GM12892 (cell line): ENCODE results near the gene TTC9.
A peak's percentile ranks its signal among the peaks of the same experiment; 100 is the strongest.

ENCODE experiments used
- DNase-seq: peaks from one replicate; pipeline ENCODE4 v3.0.0; 2011; ENCODE audit not compliant: insufficient read length
- FAIRE-seq: peaks from 2 replicates; lab custom pipeline; 2011; peaks lifted over from hg19 to GRCh38; lab: Jason Lieb, UNC
- POLR2A ChIP-seq: IDR thresholded peaks from 2 replicates; pipeline ENCODE4 v1.6.1; 2011; ENCODE audit warnings: low read depth, low read length, control low read depth
- POLR2AphosphoS5 ChIP-seq: IDR thresholded peaks from 2 replicates; pipeline ENCODE4 v1.6.1; 2011; ENCODE audit warnings: low read depth, low read length, control low read depth
- TAF1 ChIP-seq: IDR thresholded peaks from 2 replicates; pipeline ENCODE4 v1.6.1; 2011; ENCODE audit warnings: low read depth, mild to moderate bottlenecking, control low read depth, low read length, borderline replicate concordance

Gene TTC9

GRCh38 chr14:70709726-70710382, 68.1 kb downstream of the TTC9 start:
- DNase-seq (no peak), FAIRE-seq (no peak)
- TF ChIP-seq POLR2AphosphoS5 (no peak), POLR2A (no peak), TAF1 (no peak)

DNA sequence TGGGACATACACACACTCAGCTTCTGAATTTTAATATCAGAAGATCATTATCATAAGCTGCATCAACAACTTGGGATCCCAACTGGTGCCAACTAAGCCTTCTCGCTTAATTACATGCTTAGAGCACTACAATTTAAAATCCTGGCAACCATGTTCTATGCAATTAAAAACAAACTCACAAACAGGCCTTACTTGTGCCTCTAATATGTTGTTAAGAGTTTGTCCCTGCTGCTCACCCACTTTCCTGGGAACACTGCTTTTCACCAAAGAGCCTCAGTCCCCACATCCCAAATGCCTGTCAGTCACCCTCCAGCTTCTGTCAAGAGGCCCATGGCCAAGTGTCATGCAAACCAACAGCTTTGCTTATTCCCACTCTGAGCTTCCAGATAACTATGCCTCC, 69.7 kb downstream of the TTC9 start:
- FAIRE-seq (no peak), DNase-seq (no peak)

DNA sequence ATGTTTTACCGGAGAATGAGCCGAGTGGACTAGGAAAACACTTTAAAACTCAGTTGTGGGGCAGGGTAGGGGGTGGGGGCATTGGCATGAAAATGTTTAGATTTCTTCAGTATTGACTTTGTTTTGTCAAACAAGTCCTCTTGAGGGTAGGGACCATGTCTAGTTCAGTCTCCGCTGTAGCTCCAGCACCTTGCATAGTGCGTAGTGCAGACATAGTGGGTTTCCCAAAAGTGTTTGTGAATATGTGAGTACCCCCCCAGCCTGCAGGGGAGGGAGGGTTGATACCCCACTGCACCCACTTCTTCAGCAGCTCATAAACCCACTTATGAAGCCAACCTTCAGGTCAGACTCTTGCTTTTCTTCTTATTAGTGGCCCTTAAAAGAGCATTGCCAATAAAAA, 71.4 kb downstream of the TTC9 start:
- TF ChIP-seq TAF1 (no peak), POLR2A (no peak), POLR2AphosphoS5 (no peak)
- DNase-seq: no peak
- no peak for FAIRE-seq

More for the DNA sequence above, 69.7 kb downstream of the TTC9 start:
- TF ChIP-seq POLR2A: no peak

DNA sequence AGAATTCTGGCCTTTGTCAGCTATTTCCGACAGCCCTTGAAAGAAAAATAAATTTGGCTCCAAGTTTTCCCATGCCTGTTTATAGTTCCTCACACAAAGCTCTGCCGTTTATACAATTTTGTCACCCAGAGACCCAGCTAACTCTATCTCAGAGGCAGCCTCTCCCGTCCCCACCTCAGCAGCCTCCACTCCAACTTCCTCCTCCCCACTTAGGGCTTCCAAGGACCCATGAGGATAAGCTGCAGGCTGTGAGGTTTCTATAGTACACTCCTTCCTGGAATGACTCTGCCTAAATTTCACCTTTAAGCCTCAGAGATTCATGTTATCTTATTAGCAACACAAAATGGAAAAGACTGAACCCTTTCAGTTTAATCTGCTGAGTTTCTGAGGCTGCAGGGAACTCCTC, 71.8 kb downstream of the TTC9 start:
- TF ChIP-seq POLR2A (no peak), TAF1 (no peak), POLR2AphosphoS5 (no peak)
- DNase-seq: no peak
- FAIRE-seq: peak; percentile 77

- FAIRE-seq (peak; percentile 73), DNase-seq (no peak)
- TF ChIP-seq POLR2AphosphoS5: no peak
- no peak for TF ChIP-seq TAF1
- no peak for TF ChIP-seq POLR2A
Observed at GRCh38 chr14:70714055-70714550, 72.4 kb downstream of the TTC9 start.

DNA sequence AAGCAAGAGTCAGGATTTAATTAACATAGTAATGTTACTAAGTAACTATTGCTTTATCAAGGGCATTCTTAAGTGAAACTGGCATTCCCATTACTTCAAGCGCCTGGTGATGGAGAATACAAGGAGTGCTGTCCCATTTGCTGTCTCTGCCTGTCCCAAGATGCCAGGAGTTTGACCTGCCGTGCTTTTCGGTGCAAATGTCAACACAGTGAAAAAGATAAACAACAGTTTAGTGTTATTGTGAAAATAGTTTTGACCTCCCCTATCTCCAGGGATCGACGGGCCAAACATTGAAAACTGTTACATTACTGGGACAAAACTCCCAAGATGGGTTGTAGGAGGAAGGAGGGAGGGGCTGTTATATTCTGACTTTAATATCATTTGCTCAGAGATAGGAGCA, 74.8 kb downstream of the TTC9 start:
- TF ChIP-seq TAF1 (no peak), POLR2AphosphoS5 (no peak), POLR2A (no peak)
- FAIRE-seq: no peak
- DNase-seq: no peak

GRCh38 chr14:70716958-70717357, 75.2 kb downstream of the TTC9 start:
- no peak for FAIRE-seq
- no peak for DNase-seq
- no peak for TF ChIP-seq POLR2A
- no peak for TF ChIP-seq TAF1
- TF ChIP-seq POLR2AphosphoS5: no peak

GRCh38 chr14:70718383-70719118, 76.8 kb downstream of the TTC9 start:
- FAIRE-seq (no peak), DNase-seq (no peak)
- no peak for TF ChIP-seq POLR2AphosphoS5
- no peak for TF ChIP-seq POLR2A
- TF ChIP-seq TAF1: no peak

DNA sequence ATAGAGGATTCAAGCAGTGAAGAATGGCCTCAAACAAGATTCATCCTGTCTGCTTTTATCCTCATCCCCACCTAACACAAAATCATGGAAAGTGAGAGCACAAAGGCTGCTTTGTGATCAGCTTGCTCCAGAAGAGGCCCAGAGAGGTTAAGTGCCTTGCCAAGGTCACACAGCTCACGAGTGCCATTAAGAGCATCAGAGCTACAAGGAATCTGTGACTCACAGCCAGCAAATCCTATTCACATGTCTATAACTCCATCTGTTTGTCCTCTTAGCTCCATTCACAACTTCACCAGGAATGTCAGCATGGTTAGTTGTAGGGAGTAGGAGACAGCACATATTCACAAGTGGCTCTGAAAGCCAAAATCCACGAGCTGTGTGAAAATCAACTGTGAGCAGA, 79.8 kb downstream of the TTC9 start:
- FAIRE-seq (no peak), DNase-seq (no peak)
- TF ChIP-seq TAF1 (no peak), POLR2A (no peak), POLR2AphosphoS5 (no peak)

GRCh38 chr14:70722418-70722817, 80.7 kb downstream of the TTC9 start:
- TF ChIP-seq POLR2AphosphoS5 (no peak), POLR2A (no peak), TAF1 (no peak)
- no peak for FAIRE-seq
- no peak for DNase-seq

DNA sequence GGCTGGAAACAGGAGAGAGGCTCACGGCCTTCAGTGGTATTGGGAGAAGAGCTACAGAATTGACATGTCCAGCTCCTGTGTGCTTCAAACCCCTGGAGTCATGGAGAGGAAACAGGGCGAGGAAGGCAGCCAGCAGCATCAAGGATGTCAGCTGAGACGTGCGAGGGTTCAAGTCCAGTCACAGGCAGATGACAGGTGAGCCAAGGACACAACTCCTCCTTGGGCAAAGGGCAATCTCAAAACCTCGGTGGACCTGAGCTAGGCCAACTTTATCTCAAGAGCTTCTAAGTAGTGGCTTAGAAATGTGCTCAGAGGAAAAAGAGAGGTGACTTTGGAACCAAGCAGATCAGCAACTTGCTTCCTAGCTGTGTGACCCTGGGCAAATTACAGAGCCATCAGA, 81.6 kb downstream of the TTC9 start:
- DNase-seq (no peak), FAIRE-seq (peak; percentile 69)
- no peak for TF ChIP-seq POLR2AphosphoS5
- TF ChIP-seq TAF1: no peak
- TF ChIP-seq POLR2A: no peak

DNA sequence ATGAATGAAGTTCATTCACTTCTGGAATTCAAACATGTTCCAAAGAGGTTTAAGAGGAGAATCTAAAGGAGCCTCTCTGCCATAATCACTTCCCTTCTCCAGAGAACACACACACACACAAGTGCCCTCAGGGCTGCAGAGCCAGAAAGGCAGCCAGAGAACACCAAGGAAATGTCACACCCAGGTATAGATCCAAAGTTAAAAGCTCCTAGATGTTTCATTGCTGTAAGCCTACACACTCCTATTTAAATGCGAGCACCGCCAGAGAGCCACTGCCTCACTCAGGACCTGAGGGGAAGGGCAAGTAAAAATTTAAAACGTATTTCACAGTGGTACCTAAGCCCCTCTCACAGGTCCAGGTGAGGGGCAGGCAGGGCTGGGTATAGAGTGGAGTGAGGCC, 82.4 kb downstream of the TTC9 start:
- TF ChIP-seq POLR2AphosphoS5 (no peak), POLR2A (no peak)
- FAIRE-seq (no peak), DNase-seq (no peak)

- FAIRE-seq (no peak), DNase-seq (no peak)
- no peak for TF ChIP-seq POLR2A
- no peak for TF ChIP-seq POLR2AphosphoS5
Observed at GRCh38 chr14:70724944-70725343, 83.2 kb downstream of the TTC9 start.
